HTR-8/SVneo (cell line): Measurements from ENCODE around the gene DAAM1.

Source experiments
- DNase-seq: peaks from one replicate; pipeline ENCODE4 v3.0.0; 2011; ENCODE audit warnings: low spot score, mixed read lengths; ENCODE audit not compliant: insufficient read length
- FAIRE-seq: peaks from 2 replicates; lab custom pipeline; 2011; peaks lifted over from hg19 to GRCh38; lab: Jason Lieb, UNC

DAAM1 gene

GRCh38 chr14:59214702-59215302 is 26.3 kb downstream of the DAAM1 start:
- FAIRE-seq (no peak), DNase-seq (no peak)

DNA sequence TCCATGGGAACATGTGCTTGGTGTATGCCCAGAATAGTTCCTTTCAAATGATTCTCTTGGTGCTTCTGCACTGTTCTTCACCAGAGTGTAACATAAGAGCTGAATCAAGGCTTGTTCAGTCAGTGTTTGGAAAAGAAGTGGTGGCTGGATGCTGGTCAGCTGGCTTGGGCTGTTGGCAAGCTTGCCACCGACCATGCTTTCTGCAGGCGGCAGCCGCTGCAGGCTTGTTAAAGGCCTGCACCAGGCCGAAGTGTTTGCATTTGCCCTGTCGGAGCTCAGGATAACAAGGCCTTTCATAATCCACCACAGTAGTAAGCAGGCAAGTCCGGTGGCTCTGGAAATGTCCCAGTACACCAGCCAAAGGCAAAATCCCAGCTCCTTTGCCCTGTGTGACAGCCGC is 26.9 kb downstream of the DAAM1 start:
- DNase-seq (no peak), FAIRE-seq (no peak)

DNA sequence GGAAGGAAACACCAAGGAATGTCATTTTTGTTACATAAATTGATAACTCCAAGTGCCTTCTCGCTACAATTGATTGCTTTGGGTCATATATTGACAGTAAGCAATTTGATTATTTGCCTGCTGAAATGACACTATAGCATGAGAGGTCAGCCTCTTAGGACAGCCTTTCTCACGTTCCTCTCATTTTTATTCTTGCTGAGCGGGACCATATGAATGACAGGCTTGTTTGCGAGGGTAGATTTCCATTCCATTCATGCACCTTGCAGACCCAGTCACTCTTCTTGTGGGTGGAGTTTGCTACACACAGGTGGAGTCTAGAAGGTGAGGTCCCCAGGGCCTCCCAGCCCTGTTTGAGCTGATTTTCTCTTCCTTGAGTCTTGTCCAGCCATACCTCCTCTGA is 27.3 kb downstream of the DAAM1 start:
- no peak for DNase-seq
- FAIRE-seq, result peak; percentile 97

GRCh38 chr14:59217011-59217410 is 28.5 kb downstream of the DAAM1 start:
- no peak for DNase-seq
- FAIRE-seq, result peak; percentile 70

GRCh38 chr14:59221568-59221967 is 33.1 kb downstream of the DAAM1 start:
- FAIRE-seq, result no peak

GRCh38 chr14:59224341-59224740 is 35.9 kb downstream of the DAAM1 start:
- no peak for DNase-seq
- FAIRE-seq, result no peak

More at GRCh38 chr14:59221568-59221967, 33.1 kb downstream of the DAAM1 start:
- no peak for DNase-seq

DNA sequence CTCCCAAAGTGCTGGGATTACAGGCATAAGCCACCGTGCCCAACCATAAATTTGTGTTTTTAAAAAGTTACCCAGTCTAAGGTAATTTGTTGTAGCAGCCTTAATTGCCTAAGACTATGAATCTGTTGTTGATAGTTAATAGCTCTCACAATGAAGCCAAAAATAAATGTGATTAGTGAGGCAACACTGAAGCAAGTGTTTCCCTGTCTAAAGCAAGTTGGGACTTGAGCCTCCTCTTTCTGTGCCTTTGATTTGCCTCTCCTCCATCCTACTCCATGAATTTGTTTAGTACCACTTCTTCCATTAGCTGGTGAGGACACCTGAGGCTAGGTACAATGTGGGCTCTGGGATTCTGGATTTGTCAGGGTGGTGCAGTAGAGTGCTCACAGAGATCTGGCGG is 36.8 kb downstream of the DAAM1 start:
- no peak for DNase-seq
- FAIRE-seq, result peak; percentile 28

DNA sequence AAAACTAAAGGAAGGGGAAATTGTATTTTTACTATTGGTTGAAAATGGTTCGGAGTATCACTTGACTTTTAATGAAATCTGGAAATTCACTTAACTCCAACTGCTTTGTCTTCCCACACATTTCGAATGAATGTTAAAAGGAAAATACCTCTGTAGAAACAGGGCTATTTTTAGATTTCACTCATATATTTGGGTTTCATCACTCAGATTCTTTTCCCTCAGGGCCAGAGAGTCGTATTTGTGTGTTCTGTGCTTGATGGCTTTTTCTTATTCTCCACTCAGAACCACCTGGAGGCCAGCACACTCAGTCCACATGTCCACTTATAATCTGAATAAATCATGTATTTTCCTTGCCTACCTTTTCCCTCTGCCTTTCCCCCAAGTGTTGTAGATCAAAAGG is 40.0 kb downstream of the DAAM1 start:
- DNase-seq (no peak), FAIRE-seq (peak; percentile 40)

DNA sequence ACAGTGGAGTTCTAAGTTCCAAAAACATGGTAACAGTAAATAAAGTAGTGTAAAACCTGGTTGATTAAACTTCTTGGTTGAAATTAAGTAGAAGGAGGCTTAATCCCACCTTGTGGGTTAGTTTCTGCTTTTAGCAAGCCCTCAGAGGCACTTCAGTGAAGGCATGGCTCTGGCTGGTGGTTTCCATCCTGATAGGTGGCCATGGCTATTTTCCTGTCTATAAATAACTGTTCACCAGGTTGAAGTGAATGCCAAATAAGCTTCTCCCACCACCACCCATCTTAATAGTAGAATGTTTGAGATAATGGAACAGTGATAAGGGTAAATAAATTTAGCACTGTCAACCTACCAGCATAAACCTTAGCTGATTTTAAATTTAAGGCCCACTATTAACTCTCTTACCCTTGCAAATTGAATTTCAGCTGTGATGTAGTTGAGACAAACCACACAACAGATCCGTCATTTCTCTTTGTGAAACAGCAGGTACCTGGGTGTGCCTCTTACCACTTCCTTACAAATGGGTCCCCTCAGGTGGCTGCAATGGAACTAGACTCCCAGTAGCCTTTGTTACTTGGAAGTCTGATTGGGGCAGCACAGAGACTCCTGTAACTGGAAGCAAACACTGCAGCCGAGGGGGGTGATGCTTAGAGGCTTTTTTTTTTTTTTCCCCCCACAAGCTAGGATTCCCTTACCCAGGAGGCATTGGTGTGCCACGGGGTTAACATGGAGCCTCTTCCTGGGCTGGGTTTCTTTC is 41.4 kb downstream of the DAAM1 start:
- peak; percentile 88 for FAIRE-seq
- DNase-seq, result no peak

DNA sequence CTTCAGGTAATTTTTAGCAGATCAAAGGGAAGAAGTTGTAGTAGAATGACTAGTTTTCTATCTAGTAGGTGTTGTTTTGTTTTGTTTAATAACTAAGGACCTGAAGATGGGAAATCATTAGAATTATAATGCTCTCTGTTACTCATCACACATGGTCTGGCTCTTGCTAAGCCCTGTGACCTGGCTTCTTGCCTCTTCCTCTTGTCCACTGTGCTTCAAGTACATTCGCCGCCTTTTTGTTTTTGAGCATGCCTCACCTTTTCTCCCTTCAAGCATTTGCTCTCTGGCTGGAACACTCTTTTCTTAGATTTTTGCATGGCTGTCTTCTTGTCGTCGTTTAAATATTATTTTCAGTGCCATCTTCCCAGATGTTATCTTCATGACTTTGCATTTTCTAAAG is 47.7 kb downstream of the DAAM1 start:
- DNase-seq, result no peak
- peak; percentile 67 for FAIRE-seq

DNA sequence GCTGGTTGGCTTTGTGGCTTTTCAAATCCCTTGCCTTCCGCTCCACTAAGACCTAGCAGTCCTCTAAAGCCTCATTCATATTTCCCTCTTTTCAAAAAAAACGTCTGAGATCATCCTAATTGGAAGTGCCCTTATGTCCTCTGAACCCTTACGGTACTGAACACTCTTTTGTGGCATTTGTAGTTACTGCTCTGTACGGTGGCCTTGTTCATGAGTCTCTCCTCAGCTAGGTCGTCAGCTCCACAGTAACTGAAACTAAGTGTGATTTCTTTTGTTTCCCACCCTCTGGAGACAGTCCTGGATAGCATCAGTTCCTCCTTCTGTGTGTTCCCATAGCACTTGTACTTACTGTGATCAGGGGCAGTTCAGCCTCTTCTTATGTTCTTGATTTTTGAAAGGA is 49.7 kb downstream of the DAAM1 start:
- DNase-seq, result no peak
- FAIRE-seq, result no peak

GRCh38 chr14:59239022-59239421 is 50.6 kb downstream of the DAAM1 start:
- FAIRE-seq (no peak), DNase-seq (no peak)

DNA sequence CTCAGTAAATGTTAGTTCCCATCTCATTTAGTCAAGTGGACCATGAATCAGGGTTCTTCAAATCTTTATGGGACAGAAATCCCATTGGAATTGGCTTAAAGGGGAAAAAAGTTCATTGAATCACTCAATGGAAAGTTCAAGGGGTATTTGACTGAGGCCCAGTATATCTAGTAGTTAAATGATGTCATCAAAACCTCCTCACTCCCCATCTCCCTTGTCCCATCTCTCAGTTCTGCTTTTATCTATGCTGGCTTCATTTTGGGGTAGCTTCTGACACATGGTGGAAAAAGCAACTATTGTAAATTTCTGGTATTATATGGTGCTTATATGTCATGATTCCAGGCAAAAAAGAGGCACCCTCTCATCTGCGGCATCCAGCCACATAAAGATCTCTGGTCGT is 51.9 kb downstream of the DAAM1 start:
- FAIRE-seq (no peak), DNase-seq (no peak)

- FAIRE-seq (no peak), DNase-seq (no peak)
These were observed 52.7 kb downstream of the DAAM1 start for GRCh38 chr14:59241121-59241520.

DNA sequence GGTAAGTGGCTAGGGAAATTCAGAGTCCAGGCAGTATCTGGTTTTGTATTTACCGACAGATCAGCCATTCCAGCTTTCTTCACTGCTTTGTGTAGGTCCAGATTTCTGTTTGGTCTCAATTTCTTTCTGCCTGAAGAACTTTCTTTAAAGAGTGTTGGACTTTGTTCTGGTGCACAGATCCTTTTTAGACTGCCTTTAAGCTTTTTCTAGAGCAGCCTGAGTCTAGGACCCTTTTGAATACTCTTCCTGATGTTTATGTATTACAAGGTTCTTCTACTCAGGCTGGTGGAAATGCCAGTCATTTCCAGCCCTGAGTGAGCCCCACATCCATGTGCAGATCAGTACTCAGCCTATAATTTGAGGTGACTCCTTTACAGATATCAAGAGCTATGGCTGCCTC is 54.7 kb downstream of the DAAM1 start:
- no peak for DNase-seq
- FAIRE-seq, result no peak

DNA sequence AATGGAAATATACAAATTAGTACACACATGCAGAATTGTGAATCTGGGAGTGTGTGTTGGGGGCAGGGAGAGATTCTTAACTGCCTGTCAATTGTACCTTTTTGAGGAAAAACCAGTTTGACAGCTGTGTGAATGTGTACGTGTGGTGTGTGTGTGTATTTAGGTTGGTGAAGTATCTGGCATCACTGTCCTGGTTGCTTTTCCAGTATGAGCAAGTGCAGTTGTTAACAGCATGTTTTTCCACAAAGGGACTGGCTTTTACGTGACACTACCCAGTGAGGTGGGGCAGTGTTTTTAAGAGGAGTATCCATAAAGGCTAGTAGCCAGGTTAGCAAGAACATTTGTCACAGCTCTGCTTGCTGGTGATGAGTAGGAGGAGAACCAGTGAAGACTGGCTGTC is 56.1 kb downstream of the DAAM1 start:
- FAIRE-seq (peak; percentile 99), DNase-seq (no peak)

GRCh38 chr14:59245809-59246295 is 57.4 kb downstream of the DAAM1 start:
- DNase-seq (no peak), FAIRE-seq (no peak)

DNA sequence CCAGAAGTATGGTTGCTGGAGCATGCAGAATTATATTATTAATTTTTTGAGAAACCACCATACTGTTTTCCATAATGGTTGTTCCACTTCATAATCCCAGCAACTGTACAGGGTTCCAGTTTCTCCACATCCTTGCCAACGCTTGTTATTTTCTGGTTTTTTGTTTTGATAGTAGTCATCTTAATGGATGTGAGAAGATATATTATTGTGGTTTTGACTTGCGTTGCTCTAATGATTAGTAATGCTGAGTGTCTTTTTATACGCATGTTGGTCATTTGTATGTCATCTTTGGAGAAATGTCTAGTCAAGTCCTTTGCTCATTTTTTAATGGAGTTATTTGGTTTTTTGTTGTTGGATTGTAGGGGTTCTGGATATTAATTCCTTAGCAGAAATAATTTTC is 58.1 kb downstream of the DAAM1 start:
- no peak for FAIRE-seq
- DNase-seq, result no peak

DNA sequence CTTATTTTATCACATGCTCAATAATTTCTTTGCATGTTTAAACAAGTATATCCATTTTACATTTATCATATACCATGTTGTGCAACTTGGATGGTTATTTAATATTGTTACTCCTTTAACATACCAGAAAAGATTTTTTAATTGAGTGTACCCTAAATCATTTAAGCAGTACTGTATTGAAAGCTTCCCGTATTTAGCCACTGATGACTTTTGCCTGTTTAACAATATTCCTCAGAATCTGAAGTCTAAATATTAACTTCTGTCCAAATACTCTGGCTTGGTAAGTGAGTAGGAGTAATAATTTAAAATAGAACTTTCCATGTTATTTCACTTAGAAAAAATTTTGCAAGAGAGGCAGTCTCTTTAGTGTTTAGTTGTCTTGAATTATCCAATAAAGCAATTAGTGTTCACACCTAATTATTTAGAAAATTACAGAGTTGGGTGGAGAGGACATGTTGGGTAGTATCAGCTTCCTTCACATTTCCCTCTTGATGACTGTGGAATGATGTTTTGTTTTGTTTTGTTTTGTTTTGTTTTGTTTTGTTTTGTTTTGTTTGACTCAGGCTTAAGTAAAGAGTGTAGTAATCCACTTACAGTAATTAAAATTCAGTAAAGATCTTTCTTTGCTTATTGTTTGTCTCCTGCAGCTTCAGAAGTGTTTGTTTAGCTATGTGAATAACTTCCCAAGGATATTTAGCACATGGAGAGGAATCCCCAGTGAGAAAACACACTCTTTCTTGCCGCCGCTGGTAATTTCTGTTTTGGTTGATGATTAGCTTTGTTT is 59.5 kb downstream of the DAAM1 start:
- FAIRE-seq, result peak; percentile 76
- no peak for DNase-seq

GRCh38 chr14:59249029-59249428 is 60.6 kb downstream of the DAAM1 start:
- no peak for DNase-seq
- FAIRE-seq, result no peak
